HG02981 (cell line): ENCODE results near the gene AURKB.
A peak's percentile ranks its signal among the peaks of the same experiment; 100 is the strongest.

Experiments used
- ATAC-seq: cut with Tn5 transposase; IDR thresholded peaks from one replicate; pipeline ENCODE4 v1.9.1; 2021; ENCODE audit warnings: mild to moderate bottlenecking, moderate library complexity; ENCODE audit not compliant: unreplicated experiment

AURKB gene

DNA sequence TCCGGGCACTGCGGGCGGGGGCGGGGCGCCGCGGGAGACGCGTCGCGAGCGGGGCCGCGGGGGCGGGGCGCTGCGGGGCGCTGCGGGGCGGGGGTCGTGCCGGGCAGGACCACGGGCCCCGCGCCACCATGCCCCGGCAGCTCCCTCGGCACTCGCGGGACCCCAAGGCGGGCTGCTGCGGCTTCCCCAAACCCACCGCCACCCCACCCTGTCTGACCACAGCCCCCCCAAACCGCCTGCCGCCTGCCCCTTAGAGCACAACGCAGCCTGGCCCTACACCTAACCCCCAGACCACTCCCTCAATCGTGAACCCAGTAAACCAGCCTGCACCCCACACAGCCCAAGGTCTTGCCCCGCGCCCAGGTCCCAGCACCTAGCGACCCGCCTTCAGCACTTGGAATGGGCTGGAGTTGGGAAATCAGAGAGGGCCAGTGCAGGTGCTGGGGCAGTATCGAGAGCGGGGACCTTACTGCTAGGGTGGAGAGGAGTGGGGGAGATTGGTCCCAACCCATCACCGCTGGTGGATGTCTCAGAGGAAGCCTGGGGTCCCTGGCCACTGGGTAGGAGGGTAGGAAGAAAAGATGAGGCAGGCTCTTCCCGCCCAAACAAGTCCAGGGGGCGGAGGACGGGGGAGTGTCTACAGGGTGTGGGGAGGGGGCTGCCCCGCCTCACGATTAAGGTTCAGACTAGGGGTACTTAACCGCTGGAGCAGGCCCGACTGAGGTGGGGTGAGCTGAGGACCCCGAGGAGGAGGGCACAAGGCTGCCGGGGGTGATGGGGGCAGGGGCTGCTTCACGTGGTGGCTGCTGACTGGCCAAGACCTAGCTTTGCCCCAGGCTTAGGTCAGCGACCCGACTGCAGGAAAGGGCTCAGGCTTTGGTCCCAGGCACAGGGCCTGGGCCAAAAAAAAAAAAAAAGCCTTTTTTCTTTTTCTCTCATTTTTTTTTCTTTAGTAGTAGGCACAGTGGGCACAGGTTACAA lies 47.1 kb downstream of the AURKB start:
- no peak for ATAC-seq

- no peak for ATAC-seq
These were observed 48.0 kb downstream of the AURKB start, which contains the start of gene VAMP2 for GRCh38 chr17:8162233-8162996. TSS of gene VAMP2 (minus strand) at chr17:8162948. CDS start at chr17:8162879, 69 bp downstream.

DNA sequence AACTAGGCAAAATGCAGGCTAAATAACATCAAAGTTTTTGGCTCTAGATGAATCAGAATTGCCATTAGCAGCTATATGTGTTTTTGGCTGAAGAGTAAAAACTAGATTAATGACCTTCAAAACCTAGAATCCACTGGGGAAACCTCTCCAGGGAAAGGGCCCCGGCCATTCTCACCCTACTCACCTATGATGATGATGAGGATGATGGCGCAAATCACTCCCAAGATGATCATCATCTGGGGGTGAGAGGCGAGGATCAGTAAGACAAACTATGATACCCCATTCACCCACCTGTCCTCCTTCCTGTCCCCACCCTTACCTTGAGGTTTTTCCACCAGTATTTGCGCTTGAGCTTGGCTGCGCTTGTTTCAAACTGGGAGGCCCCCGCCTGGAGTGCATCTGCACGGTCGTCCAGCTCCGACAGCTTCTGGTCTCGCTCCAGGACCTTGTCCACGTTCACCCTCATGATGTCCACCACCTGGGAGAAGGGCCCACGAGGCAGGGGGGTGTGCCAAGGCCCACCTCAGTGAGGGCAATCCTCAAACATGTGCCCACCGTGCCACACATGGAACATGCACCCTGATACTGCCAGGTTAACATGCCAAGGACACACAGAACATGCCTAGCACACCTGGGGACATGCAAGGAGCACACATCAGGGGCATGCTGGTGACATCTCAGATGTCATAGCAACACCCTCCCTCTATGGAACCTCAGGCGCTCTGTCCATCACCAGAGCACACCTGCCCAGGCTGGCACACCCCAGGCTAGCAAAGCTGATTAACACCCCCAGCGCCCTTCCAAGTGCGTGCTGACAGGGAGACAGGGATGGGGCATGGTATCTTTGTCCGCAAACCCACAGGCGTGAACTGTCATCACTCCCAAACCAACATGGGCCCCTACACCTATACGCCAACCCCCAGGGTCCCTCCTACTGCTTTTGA lies 48.8 kb downstream of the AURKB start:
- ATAC-seq: no peak

DNA sequence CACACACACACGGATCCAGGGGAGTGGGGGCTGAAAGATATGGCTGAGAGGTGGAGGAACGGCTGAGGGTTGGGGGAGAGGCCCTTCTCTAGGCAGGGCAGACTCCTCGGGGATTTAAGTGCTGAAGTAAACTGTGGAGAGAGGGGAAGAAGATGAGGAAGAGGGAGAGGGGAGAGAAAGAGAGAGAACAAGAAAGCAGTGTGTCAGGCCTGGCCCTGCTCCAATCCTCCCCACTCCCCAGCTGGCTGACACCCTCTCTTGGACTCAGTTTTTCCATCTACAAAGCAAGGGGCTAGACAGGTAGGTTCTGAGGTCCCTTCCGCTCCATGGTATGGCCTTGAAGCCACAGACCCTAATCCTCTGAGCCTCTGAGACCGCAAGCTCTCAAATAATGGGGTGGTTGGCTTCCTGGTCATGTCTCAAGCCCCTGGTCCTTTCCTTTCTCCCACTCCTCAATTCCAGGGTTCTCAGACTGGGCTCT lies 49.6 kb downstream of the AURKB start:
- ATAC-seq: no peak

- no peak for ATAC-seq
These were observed 50.2 kb downstream of the AURKB start for GRCh38 chr17:8160224-8160577.

GRCh38 chr17:8159459-8160223 lies 50.7 kb downstream of the AURKB start:
- no peak for ATAC-seq

DNA sequence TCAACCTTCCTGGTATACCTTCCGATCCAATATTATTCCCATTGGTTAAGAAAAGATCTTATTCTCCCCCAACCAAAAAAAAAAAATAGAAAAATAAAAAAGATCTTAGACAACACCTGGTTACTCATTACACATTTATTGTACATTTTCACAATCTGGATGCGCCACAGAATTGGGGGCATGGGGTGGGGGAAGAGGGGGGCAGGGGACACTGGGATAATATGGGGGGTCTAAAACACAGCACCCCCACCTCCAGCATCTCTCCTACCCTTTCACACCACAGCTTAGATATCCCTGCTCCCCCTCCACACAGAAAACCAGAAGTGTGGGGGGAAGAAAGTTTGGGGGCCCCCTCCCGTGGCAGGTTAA lies 51.4 kb downstream of the AURKB start:
- no peak for ATAC-seq

DNA sequence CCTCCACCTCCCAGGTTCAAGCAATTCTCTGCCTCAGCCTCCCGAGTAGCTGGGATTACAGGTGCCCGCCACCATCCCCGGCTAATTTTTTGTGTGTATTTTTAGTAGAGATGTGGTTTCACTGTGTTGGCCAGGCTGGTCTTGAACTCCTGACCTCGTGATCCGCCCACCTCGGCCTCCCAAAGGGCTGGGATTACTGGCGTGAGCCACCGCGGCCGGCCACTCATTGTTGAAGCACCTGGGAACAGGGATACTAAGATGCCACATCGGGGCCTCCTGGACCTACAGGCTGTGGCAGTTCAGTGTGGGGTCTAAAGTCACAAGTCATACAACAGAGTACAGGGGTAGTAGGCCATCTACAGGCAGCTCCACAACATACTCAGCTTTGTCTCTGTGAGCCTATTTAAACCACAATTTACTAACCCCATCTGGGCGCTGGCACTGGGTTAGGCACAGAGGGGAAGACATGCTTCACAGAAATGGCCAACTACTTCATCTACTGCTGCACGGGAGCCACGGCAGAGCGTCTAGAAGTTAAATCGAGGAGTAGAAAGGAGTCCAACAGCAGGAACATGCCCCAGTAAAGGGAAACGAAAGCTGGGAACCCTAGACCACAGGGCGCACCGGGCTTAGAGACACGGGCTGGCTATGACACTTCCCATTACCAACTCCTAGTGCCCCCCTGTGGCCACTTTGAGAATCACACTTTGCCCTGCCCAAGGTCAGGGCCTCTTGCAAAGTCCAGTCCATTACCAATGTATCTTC lies 51.9 kb downstream of the AURKB start:
- ATAC-seq: no peak

DNA sequence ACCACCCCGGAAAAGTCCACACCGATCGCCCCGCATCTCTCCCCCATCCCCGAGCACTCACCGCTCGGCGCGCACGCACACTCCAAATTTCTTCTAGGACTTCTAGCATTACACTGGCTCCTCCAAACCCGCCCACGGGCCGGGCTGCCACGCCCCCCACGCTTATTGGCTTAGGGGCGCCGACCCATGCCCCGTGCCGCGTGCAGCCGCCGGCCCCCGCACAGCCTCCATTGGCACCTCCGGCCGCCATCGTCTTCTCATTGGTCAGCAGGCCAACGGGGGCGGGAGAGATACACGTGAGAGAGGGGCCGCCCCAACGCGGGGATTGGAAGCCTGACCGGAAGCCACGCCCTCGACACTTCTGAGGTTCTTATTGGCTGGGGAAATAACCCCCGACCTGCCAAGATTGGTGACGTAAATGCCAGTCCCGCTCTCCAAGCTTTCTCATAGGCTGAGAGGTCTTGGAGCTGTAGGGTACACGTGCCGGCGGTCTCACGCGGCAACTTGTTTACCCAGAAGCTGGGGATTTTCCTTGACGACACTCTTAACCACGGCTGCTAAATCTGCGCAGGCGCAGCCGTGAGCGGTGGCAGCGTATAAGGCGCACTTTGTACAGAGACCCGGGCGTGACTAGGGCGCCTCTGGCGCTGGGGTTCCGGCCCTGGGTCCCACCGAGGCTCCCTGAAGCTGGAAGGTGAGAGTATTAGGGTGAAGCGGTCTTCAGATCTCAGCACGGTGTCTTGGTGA lies 54.0 kb downstream of the AURKB start:
- peak; percentile 74 for ATAC-seq

DNA sequence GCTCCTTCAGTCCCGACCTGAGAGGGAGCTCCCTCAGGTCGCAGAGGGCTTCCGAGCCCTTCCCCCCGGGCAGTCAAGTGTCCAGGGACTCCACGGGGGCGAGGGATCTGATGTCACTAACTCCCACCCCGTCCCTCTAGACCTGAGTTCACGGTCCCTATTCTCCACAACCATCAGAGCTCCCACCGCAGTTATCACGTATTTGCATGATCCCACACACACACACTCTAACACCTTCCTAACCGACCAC lies 54.5 kb downstream of the AURKB start:
- no peak for ATAC-seq

- ATAC-seq: no peak
These were observed 55.0 kb downstream of the AURKB start for GRCh38 chr17:8155231-8155995.
